ENCODE results near the gene OFD1.

OFD1 gene

GRCh38 chrX:13734278-13735172 is at the start of gene OFD1, which contains the start of gene TRAPPC2 (continued):
- TF ChIP-seq ZNF621 (tag by site-specific recombination; IDR thresholded peaks at IDR 0.05) (no peak), ZNF558 (tag by site-specific recombination; IDR thresholded peaks at IDR 0.05) (no peak), ZEB2 (tag by site-specific recombination; IDR thresholded peaks at IDR 0.05) (peak; percentile 80), ZSCAN16 (tag by site-specific recombination; IDR thresholded peaks at IDR 0.05) (no peak), KLF8 (tag by site-specific recombination; IDR thresholded peaks at IDR 0.05) (peak; percentile 81), ZNF423 (tag by site-specific recombination; IDR thresholded peaks at IDR 0.05) (0 out of 2 replicates have a peak, but pooled peaks have one; percentile 32), ZNF776 (tag by site-specific recombination; IDR thresholded peaks at IDR 0.05; ENCODE audit: borderline replicate concordance) (no peak), ZNF132 (tag by site-specific recombination; IDR thresholded peaks at IDR 0.05; ENCODE audit: borderline replicate concordance) (no peak), ZNF48 (tag by site-specific recombination; IDR thresholded peaks at IDR 0.05) (no peak), TRIM28 (IDR thresholded peaks at IDR 0.05; ENCODE audit: borderline replicate concordance, low read length) (peak; percentile 89), ZNF391 (tag by site-specific recombination; IDR thresholded peaks at IDR 0.05; ENCODE audit: borderline replicate concordance, low read depth) (peak; percentile 40; the same call in 1 of the 2 replicates), ZSCAN4 (tag by site-specific recombination; IDR thresholded peaks at IDR 0.05) (no peak), ZNF223 (tag by site-specific recombination; IDR thresholded peaks at IDR 0.05) (0 out of 2 replicates have a peak, but pooled peaks have one; percentile 46), ZNF404 (tag by site-specific recombination; IDR thresholded peaks at IDR 0.05) (no peak), ZNF174 (tag by site-specific recombination; IDR thresholded peaks at IDR 0.05) (no peak), ZNF114 (tag by site-specific recombination; IDR thresholded peaks at IDR 0.05) (no peak), ZNF157 (tag by site-specific recombination; IDR thresholded peaks at IDR 0.05) (no peak), SP3 (tag by site-specific recombination; IDR thresholded peaks at IDR 0.05) (peak; percentile 83), ELK4 (IDR thresholded peaks at IDR 0.05; ENCODE audit: borderline replicate concordance, low read depth, low read length) (peak; percentile 96), ZNF202 (tag by site-specific recombination; IDR thresholded peaks at IDR 0.05; ENCODE audit: borderline replicate concordance) (no peak), ZNF629 (tag by site-specific recombination; IDR thresholded peaks at IDR 0.05) (peak; percentile 54), ZBTB44 (tag by site-specific recombination; IDR thresholded peaks at IDR 0.05) (no peak), YY1 (tag by site-specific recombination; IDR thresholded peaks at IDR 0.05) (peak; percentile 6), ZNF239 (tag by site-specific recombination; IDR thresholded peaks at IDR 0.05) (no peak)
- TF ChIP-seq, protein P1, sequence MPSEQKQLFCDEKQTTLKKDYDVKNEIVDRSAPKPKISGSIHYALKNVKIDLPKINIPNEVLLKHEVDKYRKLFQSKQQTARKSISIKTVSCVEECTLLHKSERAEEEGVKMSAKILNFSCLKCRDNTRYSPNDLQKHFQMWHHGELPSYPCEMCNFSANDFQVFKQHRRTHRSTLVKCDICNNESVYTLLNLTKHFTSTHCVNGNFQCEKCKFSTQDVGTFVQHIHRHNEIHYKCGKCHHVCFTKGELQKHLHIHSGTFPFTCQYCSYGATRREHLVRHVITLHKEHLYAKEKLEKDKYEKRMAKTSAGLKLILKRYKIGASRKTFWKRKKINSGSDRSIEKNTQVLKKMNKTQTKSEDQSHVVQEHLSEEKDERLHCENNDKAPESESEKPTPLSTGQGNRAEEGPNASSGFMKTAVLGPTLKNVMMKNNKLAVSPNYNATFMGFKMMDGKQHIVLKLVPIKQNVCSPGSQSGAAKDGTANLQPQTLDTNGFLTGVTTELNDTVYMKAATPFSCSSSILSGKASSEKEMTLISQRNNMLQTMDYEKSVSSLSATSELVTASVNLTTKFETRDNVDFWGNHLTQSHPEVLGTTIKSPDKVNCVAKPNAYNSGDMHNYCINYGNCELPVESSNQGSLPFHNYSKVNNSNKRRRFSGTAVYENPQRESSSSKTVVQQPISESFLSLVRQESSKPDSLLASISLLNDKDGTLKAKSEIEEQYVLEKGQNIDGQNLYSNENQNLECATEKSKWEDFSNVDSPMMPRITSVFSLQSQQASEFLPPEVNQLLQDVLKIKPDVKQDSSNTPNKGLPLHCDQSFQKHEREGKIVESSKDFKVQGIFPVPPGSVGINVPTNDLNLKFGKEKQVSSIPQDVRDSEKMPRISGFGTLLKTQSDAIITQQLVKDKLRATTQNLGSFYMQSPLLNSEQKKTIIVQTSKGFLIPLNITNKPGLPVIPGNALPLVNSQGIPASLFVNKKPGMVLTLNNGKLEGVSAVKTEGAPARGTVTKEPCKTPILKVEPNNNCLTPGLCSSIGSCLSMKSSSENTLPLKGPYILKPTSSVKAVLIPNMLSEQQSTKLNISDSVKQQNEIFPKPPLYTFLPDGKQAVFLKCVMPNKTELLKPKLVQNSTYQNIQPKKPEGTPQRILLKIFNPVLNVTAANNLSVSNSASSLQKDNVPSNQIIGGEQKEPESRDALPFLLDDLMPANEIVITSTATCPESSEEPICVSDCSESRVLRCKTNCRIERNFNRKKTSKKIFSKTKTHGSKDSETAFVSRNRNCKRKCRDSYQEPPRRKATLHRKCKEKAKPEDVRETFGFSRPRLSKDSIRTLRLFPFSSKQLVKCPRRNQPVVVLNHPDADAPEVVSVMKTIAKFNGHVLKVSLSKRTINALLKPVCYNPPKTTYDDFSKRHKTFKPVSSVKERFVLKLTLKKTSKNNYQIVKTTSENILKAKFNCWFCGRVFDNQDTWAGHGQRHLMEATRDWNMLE (tag by site-specific recombination; conservative IDR thresholded peaks at IDR 0.05; ENCODE audit: low read depth): peak; percentile 62; the same call in 1 of the 2 replicates
- TF ChIP-seq, protein P2, sequence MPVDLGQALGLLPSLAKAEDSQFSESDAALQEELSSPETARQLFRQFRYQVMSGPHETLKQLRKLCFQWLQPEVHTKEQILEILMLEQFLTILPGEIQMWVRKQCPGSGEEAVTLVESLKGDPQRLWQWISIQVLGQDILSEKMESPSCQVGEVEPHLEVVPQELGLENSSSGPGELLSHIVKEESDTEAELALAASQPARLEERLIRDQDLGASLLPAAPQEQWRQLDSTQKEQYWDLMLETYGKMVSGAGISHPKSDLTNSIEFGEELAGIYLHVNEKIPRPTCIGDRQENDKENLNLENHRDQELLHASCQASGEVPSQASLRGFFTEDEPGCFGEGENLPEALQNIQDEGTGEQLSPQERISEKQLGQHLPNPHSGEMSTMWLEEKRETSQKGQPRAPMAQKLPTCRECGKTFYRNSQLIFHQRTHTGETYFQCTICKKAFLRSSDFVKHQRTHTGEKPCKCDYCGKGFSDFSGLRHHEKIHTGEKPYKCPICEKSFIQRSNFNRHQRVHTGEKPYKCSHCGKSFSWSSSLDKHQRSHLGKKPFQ (tag by site-specific recombination; IDR thresholded peaks at IDR 0.05): no peak
- TF ChIP-seq, protein P3, sequence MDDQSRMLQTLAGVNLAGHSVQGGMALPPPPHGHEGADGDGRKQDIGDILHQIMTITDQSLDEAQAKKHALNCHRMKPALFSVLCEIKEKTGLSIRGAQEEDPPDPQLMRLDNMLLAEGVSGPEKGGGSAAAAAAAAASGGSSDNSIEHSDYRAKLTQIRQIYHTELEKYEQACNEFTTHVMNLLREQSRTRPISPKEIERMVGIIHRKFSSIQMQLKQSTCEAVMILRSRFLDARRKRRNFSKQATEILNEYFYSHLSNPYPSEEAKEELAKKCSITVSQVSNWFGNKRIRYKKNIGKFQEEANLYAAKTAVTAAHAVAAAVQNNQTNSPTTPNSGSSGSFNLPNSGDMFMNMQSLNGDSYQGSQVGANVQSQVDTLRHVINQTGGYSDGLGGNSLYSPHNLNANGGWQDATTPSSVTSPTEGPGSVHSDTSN (CRISPR knock-in tag; IDR thresholded peaks at IDR 0.05): 0 out of 2 replicates have a peak, but pooled peaks have one; percentile 30
